GM12878 (cell line): ENCODE results near the gene DENND1A. TPM values are rescaled to one million over a fixed set of nuclear protein-coding genes. Genes with fewer than 3 reads are reported as not detected.

Source experiments
- ATF3 ChIP-seq: IDR thresholded peaks from 2 replicates; pipeline ENCODE4 v1.6.1; 2011; ENCODE audit warnings: low read depth, mild to moderate bottlenecking, low read length, moderate library complexity, borderline replicate concordance; ENCODE audit errors: extremely low read depth
- BHLHE40 ChIP-seq, 2 experiments: fragments of 450-650 bp in 1 of 2; IDR thresholded peaks; 2 replicates each; pipeline ENCODE4 v1.6.1; 2011 to 2017; ENCODE audit warnings: low read depth in 2 of 2, borderline replicate concordance in 1 of 2, improper control_type of control experiment in 1 of 2, low read length in 1 of 2, mild to moderate bottlenecking in 1 of 2
- CBX3 ChIP-seq: fragments of 200-600 bp; sonication (generic); IDR thresholded peaks from 2 replicates; pipeline ENCODE4 v1.6.1; 2016; ENCODE audit warnings: low read depth, borderline replicate concordance
- CUX1 ChIP-seq: IDR thresholded peaks from 2 replicates; pipeline ENCODE4 v1.6.1; 2012; ENCODE audit warnings: improper control_type of control experiment, low read depth, low read length; ENCODE audit not compliant: insufficient replicate concordance
- EED ChIP-seq: sonication (generic); IDR thresholded peaks from 2 replicates; pipeline ENCODE4 v1.6.1; 2016; ENCODE audit warnings: antibody characterized with exemption, low read depth
- IKZF2 ChIP-seq, 2 experiments: fragments of 450-650 bp; IDR thresholded peaks; 2 replicates each; pipeline ENCODE4 v1.6.1; 2017; ENCODE audit warnings: mild to moderate bottlenecking in 2 of 2, moderate library complexity in 2 of 2
- MAX ChIP-seq: IDR thresholded peaks from 2 replicates; pipeline ENCODE4 v1.6.1; 2012; ENCODE audit warnings: low read depth, low read length, improper control_type of control experiment
- PBX3 ChIP-seq: IDR thresholded peaks from 2 replicates; pipeline ENCODE4 v1.6.1; 2011; ENCODE audit warnings: mild to moderate bottlenecking, low read depth, low read length, moderate library complexity; ENCODE audit not compliant: insufficient replicate concordance
- RCOR1 ChIP-seq: conservative IDR thresholded peaks from 2 replicates; pipeline ENCODE4 v1.6.1; 2012; ENCODE audit warnings: low read depth, low read length, improper control_type of control experiment
- SMARCA5 ChIP-seq: fragments of 450-650 bp; IDR thresholded peaks from 2 replicates; pipeline ENCODE4 v1.6.1; 2017; ENCODE audit warnings: mild to moderate bottlenecking
- SMC3 ChIP-seq: IDR thresholded peaks from 2 replicates; pipeline ENCODE4 v1.6.1; 2011; ENCODE audit warnings: low read length, improper control_type of control experiment, borderline replicate concordance
- SRF ChIP-seq, 2 experiments: IDR thresholded peaks; 2 replicates each; pipeline ENCODE4 v1.6.1; 2011; ENCODE audit warnings: low read depth in 2 of 2, low read length in 2 of 2, mild to moderate bottlenecking in 1 of 2, moderate library complexity in 1 of 2
- SUPT20H ChIP-seq: IDR thresholded peaks from 2 replicates; pipeline ENCODE4 v1.6.1; 2011; ENCODE audit warnings: low read depth, mild to moderate bottlenecking, low read length, moderate library complexity, borderline replicate concordance; ENCODE audit not compliant: control insufficient read depth
- TARDBP ChIP-seq: IDR thresholded peaks from 2 replicates; pipeline ENCODE4 v1.6.1; 2016; ENCODE audit warnings: borderline replicate concordance
- TCF7 ChIP-seq: IDR thresholded peaks from 2 replicates; pipeline ENCODE4 v1.6.1; 2014; ENCODE audit warnings: antibody characterized with exemption, borderline replicate concordance
- ZNF24 ChIP-seq: fragments of 450-650 bp; IDR thresholded peaks from 2 replicates; pipeline ENCODE4 v1.6.1; 2017; ENCODE audit warnings: antibody characterized with exemption, mild to moderate bottlenecking
- ZNF622 ChIP-seq: fragments of 450-650 bp; IDR thresholded peaks from 2 replicates; pipeline ENCODE4 v1.6.1; 2017; ENCODE audit warnings: mild to moderate bottlenecking, inconsistent platforms
- polyA plus RNA-seq, 11 experiments: library from polyadenylated mRNA; depleted of rRNA in 4 of 11; unstranded in 6 of 11; stranded (reverse) in 5 of 11; fragments of >200 nt; fragmentation: Nextera tagmentation in 4 of 11; fragmentation: Illumina TruSeq in 1 of 11; extraction: Ambion mirVana in 4 of 11; extraction: Trizol in 1 of 11; gene quantifications; 1 replicate in 1 of 11; 2 replicates in 10 of 11; pipeline versions ENCODE4 v1.2.1 to v1.2.3, GENCODE V29; 2011 to 2016; ENCODE audit warnings: inconsistent platforms in 2 of 11, missing spikeins in 2 of 11, low read depth in 1 of 11
- total RNA-seq, 4 experiments: library from RNA; depleted of rRNA in 3 of 4; stranded (reverse); fragments of >200 nt in 3 of 4; fragmentation: Illumina TruSeq in 1 of 4; extraction: Trizol in 1 of 4; gene quantifications; 2 replicates each; pipeline versions ENCODE4 v1.2.1 to v1.2.3, GENCODE V29; 2013 to 2021
- TF ChIP-seq, protein P1 (sequence below): IDR thresholded peaks from 2 replicates; pipeline ENCODE4 v1.6.1; 2012; ENCODE audit warnings: low read depth, low read length, improper control_type of control experiment
- TF ChIP-seq, protein P2 (sequence below): fragments of 450-650 bp; IDR thresholded peaks from 2 replicates; pipeline ENCODE4 v1.6.1; 2018; ENCODE audit warnings: mild to moderate bottlenecking, low read depth, moderate library complexity; ENCODE audit not compliant: partially characterized antibody

Gene DENND1A
- total and polyA plus RNA-seq, 10 of the 15 experiments (the other 5 are each of a cell fraction or from before 2014, with no cell fraction given), result 14.1 to 48.6 (median 35.2) TPM

DNA sequence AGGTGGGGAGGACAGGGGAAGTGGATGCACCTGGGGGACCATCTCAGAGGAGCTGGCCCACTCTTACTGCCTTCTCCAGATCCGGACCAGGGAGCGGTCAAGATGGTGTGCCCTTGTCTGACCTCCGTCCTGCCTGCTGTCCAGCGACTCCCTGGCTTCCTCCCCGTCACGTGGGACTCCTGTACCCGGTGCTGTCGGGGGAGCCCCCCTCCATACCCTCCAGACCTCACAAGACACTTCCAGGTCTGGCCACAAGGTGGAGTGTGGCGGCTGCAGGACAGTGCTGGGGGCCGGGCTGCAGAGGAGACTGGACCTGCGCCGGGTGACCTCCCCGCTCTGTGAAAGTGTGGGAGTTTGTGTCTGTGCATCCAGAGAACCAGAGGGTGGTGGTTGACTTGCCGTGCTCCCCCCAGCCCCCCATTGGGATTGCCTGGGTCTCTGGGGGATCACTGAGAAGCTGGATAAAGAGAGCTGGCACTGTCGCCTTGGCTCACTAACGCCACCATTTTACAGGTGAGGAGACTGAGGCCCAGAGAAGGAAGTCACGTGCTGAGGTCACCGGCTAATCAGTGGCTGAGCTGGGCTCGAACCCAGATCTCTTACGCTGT, 575.8 kb downstream of the DENND1A start (continued):
- TF ChIP-seq CUX1 (no peak), SUPT20H (no peak), EED (no peak), SRF (IDR thresholded peaks at IDR 0.05; ENCODE audit: low read depth in 2 of 2, low read length in 2 of 2) (no peak), RCOR1 (no peak), MAX (no peak), SMARCA5 (peak; percentile 29; the same call in 1 of the 2 replicates), PBX3 (no peak), SMC3 (peak; percentile 83), TCF7 (no peak), ZNF622 (no peak), ZNF24 (no peak), IKZF2 (IDR thresholded peaks at IDR 0.05) (no peak), BHLHE40 (IDR thresholded peaks at IDR 0.05; ENCODE audit: borderline replicate concordance in 1 of 2, low read depth in 2 of 2, low read length in 1 of 2) (peak; percentile 30 to 64; a peak in 3 of 4 replicates), CBX3 (no peak), TARDBP (no peak), ATF3 (no peak)
- TF ChIP-seq, protein P1, sequence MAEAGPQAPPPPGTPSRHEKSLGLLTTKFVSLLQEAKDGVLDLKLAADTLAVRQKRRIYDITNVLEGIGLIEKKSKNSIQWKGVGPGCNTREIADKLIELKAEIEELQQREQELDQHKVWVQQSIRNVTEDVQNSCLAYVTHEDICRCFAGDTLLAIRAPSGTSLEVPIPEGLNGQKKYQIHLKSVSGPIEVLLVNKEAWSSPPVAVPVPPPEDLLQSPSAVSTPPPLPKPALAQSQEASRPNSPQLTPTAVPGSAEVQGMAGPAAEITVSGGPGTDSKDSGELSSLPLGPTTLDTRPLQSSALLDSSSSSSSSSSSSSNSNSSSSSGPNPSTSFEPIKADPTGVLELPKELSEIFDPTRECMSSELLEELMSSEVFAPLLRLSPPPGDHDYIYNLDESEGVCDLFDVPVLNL, result no peak
- TF ChIP-seq, protein P2, sequence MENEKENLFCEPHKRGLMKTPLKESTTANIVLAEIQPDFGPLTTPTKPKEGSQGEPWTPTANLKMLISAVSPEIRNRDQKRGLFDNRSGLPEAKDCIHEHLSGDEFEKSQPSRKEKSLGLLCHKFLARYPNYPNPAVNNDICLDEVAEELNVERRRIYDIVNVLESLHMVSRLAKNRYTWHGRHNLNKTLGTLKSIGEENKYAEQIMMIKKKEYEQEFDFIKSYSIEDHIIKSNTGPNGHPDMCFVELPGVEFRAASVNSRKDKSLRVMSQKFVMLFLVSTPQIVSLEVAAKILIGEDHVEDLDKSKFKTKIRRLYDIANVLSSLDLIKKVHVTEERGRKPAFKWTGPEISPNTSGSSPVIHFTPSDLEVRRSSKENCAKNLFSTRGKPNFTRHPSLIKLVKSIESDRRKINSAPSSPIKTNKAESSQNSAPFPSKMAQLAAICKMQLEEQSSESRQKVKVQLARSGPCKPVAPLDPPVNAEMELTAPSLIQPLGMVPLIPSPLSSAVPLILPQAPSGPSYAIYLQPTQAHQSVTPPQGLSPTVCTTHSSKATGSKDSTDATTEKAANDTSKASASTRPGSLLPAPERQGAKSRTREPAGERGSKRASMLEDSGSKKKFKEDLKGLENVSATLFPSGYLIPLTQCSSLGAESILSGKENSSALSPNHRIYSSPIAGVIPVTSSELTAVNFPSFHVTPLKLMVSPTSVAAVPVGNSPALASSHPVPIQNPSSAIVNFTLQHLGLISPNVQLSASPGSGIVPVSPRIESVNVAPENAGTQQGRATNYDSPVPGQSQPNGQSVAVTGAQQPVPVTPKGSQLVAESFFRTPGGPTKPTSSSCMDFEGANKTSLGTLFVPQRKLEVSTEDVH, result no peak
